Psoas muscle (tissue), 8 donors: ENCODE results near the gene SLC2A4RG. TPM values are rescaled to one million over a fixed set of nuclear protein-coding genes. Genes with fewer than 3 reads are reported as not detected.
A peak's percentile ranks its signal among the peaks of the same experiment; 100 is the strongest.

ENCODE experiments used
- ATAC-seq, 4 donors: fragments of 200-7000 bp; cut with Tn5 transposase; one replicate each; pipeline ENCODE4 v1.9.1; 2020; ENCODE audit warnings: moderate library complexity in 3 of 4, mild to moderate bottlenecking in 2 of 4
- DNase-seq, 2 donors: peaks; one replicate each; pipeline ENCODE4 v3.0.0-alpha.2; 2020
- H3K27ac ChIP-seq: fragments of 200-600 bp; one replicate; pipeline ENCODE4 v1.8.0; 2022
- H3K27me3 ChIP-seq, 3 donors: fragments of 200-600 bp in 1 of 3; one replicate each; pipeline versions ENCODE4 v1.6.1 to v1.8.0; 2013 to 2022; ENCODE audit warnings: low read length in 2 of 3, mild to moderate bottlenecking in 2 of 3, moderate library complexity in 1 of 3; ENCODE audit not compliant: insufficient read depth in 3 of 3
- H3K36me3 ChIP-seq, 2 donors: fragments of 200-600 bp in 1 of 2; one replicate each; pipeline versions ENCODE4 v1.6.1 to v1.8.0; 2013 to 2022; ENCODE audit warnings: low read depth in 1 of 2, mild to moderate bottlenecking in 1 of 2, moderate library complexity in 1 of 2; ENCODE audit not compliant: insufficient read depth in 1 of 2
- H3K4me1 ChIP-seq: fragments of 200-600 bp; one replicate; pipeline ENCODE4 v1.8.0; 2022
- H3K4me3 ChIP-seq: fragments of 200-600 bp; one replicate; pipeline ENCODE4 v1.8.0; 2022; ENCODE audit warnings: mild to moderate bottlenecking
- H3K9me3 ChIP-seq: fragments of 200-600 bp; one replicate; pipeline ENCODE4 v1.8.0; 2022
- WGBS, 3 donors: extraction: QIAGEN DNeasy Blood & Tissue Kit; methylation state at CpG; one replicate each; pipeline versions ENCODE4 v1.1.6 to v1.1.7; 2013; 5-methylcytosine and 5-hydroxymethylcytosine counted together
- intact Hi-C, 2 donors: fragments of 100-400 bp; cut with DNase I; formaldehyde crosslinking; loops; one replicate each; pipeline versions ENCODE4 v1.11.0 to v1.14.2; 2022
- polyA plus RNA-seq, 3 donors: library from polyadenylated mRNA; stranded (reverse); fragments of 200-250 nt; gene quantifications; one replicate each; pipeline ENCODE4 v1.2.3, GENCODE V29; 2013
- total RNA-seq, 4 donors: library from RNA; stranded (reverse); fragmentation: NEBNext Ultra II Directional in 2 of 4; extraction: Animal tissue kit (Norgen Biotek cat#: 25700) in 2 of 4; gene quantifications; one replicate each; pipeline versions ENCODE4 v1.2.1 to v1.2.4, GENCODE V29; 2021 to 2023
- TF ChIP-seq, protein P1 (sequence below): fragments of 200-600 bp; IDR thresholded peaks from one replicate; pipeline ENCODE4 v1.8.0; 2022; ENCODE audit warnings: antibody characterized with exemption
- donor health status: healthy with polysubstance abuse.
- donor health status: DM: no; HTN: no; CAD: no; lungs with moderate emphysema.
- donor health status: Bipolar disorder and iron deficiency.
- donor health status: healthy.
- donor health status: DM: yes; HTN: yes; CAD: no.
- donor health status: DM: no; HTN: no; CAD: no.
- donor health status: DM: no; HTN: no; CAD: no.
- donor health status: DM: yes; HTN: yes; CAD: no.

SLC2A4RG gene
- total and polyA plus RNA-seq, 7 donors = 27.1 to 79.1 (median 43.7) TPM

DNA sequence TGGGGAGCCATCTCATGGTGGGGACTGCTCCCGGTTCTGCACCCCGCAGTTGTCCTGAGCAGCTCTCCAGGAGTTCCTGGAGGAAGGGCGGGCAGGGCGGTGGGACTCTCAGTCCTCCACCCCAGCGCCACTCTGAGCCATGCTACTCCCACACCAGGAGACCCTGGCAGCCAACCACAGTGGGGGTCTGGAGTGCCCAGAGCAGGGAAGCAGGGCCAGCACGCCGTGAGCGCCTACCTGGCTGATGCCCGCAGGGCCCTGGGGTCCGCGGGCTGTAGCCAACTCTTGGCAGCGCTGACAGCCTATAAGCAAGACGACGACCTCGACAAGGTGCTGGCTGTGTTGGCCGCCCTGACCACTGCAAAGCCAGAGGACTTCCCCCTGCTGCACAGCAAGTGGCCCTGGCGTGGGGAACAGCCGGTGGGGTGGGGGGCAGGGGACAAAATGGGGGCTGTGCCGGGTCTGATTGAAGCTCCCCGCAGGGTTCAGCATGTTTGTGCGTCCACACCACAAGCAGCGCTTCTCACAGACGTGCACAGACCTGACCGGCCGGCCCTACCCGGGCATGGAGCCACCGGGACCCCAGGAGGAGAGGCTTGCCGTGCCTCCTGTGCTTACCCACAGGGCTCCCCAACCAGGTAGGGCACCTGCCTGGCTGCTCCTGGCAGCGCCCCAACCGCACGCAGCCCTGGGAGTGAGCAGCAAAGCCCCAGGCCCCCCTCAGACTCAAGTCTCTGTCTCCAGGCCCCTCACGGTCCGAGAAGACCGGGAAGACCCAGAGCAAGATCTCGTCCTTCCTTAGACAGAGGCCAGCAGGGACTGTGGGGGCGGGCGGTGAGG lies 44.8 kb upstream of the SLC2A4RG start:
- peak in 1 of 2 donors; percentile 55 for DNase-seq
- no peak overlapping the region for H3K27ac ChIP-seq

DNA sequence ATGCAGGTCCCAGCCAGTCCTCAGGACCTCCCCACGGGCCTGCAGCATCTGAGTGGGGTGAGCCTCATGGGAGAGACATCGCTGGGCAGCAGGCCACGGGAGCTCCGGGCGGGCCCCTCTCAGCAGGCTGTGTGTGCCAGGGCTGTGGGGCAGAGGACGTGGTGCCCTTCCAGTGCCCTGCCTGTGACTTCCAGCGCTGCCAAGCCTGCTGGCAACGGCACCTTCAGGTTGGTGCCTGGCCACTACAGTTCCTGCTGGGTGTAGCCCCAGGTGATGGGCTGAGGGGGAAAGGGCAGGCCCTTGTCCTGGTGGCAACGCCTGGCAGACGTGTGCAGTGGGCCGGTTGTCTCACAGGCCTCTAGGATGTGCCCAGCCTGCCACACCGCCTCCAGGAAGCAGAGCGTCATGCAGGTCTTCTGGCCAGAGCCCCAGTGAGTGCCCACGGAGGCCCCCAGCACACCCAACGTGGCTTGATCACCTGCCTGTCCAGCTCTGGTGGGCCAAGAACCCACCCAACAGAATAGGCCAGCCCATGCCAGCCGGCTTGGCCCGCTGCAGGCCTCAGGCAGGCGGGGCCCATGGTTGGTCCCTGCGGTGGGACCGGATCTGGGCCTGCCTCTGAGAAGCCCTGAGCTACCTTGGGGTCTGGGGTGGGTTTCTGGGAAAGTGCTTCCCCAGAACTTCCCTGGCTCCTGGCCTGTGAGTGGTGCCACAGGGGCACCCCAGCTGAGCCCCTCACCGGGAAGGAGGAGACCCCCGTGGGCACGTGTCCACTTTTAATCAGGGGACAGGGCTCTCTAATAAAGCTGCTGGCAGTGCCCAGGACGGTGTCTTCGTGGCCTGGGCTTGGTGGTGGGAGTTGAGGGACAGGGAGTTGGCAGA lies 43.9 kb upstream of the SLC2A4RG start:
- intact Hi-C loops = no loop called here
- ATAC-seq = peak in 1 of 4 donors; percentile 7
- TF ChIP-seq, protein P1, sequence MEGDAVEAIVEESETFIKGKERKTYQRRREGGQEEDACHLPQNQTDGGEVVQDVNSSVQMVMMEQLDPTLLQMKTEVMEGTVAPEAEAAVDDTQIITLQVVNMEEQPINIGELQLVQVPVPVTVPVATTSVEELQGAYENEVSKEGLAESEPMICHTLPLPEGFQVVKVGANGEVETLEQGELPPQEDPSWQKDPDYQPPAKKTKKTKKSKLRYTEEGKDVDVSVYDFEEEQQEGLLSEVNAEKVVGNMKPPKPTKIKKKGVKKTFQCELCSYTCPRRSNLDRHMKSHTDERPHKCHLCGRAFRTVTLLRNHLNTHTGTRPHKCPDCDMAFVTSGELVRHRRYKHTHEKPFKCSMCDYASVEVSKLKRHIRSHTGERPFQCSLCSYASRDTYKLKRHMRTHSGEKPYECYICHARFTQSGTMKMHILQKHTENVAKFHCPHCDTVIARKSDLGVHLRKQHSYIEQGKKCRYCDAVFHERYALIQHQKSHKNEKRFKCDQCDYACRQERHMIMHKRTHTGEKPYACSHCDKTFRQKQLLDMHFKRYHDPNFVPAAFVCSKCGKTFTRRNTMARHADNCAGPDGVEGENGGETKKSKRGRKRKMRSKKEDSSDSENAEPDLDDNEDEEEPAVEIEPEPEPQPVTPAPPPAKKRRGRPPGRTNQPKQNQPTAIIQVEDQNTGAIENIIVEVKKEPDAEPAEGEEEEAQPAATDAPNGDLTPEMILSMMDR = no peak
- Histone ChIP-seq H3K27me3 (no peaks in the 10 kb centered on the region), H3K4me1 (peaks cover 36% of the 10 kb centered on the region), H3K9me3 (no peaks in the 10 kb centered on the region), H3K36me3 (peaks cover 7 to 27% of the 10 kb centered on the region in 2 donors), H3K27ac (no peak overlapping the region), H3K4me3 (no peak overlapping the region)
- DNase-seq = peak in 1 of 2 donors; percentile 59
- 56 to 69% (median 60%) methylated on average over 24 to 25 of the region's 25 CpGs for WGBS, 3 donors

More for the DNA sequence above, 44.8 kb upstream of the SLC2A4RG start:
- Histone ChIP-seq H3K4me1 (peaks cover 34% of the 10 kb centered on the region), H3K9me3 (no peaks in the 10 kb centered on the region), H3K36me3 (peaks cover 4 to 20% of the 10 kb centered on the region in 2 donors), H3K4me3 (no peak overlapping the region), H3K27me3 (no peaks in the 10 kb centered on the region)
- 90 to 93% (median 91%) methylated on average over 31 to 37 of the region's 37 CpGs for WGBS, 3 donors
- intact Hi-C loops = no loop called here
- ATAC-seq = no peak
- TF ChIP-seq, protein P1 = no peak

DNA sequence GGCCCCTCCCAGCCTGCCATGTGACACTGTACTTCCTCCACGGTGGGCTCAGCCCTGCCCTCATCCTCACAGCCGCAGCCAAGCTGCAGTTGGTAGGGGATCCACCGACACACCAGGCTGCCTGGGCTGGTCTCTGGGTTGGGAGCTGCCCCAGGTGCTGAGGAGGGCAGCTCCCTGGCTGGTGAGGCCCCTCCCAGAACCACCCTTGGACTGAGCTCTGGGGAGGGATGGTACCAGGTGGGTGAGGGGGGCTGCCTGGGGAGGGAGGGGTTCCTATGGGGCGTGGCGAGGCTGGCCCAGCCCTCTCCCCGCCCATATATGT lies 43.3 kb upstream of the SLC2A4RG start:
- no peak for DNase-seq
- peak in 3 of 4 donors; percentile 3 to 13 (median 5) for ATAC-seq
- 34 to 43% (median 39%) methylated on average over 6 of the region's 6 CpGs for WGBS, 3 donors

DNA sequence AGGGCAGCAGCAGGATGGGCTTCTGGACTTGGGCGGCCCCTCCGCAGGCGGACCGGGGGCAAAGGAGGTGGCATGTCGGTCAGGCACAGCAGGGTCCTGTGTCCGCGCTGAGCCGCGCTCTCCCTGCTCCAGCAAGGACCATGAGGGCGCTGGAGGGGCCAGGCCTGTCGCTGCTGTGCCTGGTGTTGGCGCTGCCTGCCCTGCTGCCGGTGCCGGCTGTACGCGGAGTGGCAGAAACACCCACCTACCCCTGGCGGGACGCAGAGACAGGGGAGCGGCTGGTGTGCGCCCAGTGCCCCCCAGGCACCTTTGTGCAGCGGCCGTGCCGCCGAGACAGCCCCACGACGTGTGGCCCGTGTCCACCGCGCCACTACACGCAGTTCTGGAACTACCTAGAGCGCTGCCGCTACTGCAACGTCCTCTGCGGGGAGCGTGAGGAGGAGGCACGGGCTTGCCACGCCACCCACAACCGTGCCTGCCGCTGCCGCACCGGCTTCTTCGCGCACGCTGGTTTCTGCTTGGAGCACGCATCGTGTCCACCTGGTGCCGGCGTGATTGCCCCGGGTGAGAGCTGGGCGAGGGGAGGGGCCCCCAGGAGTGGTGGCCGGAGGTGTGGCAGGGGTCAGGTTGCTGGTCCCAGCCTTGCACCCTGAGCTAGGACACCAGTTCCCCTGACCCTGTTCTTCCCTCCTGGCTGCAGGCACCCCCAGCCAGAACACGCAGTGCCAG lies 42.8 kb upstream of the SLC2A4RG start, which contains the start of gene TNFRSF6B:
TNFRSF6B (plus strand) TSS at position 25 of the 729 bp plus-strand sequence; CDS start at position 141, 116 bp downstream.
- intact Hi-C loops = no loop called here
- H3K27me3 ChIP-seq = no peaks in the 10 kb centered on the region
- ATAC-seq (peak in 3 of 4 donors; percentile 1 to 15 (median 1)), DNase-seq (peak in 1 of 2 donors; percentile 59)
- H3K27ac ChIP-seq = no peak within 1 kb of the TSS
- peak within 1 kb of the TSS; percentile 18 for H3K4me3 ChIP-seq
- no peaks in the 10 kb centered on the region for H3K9me3 ChIP-seq
- 11 to 34% (median 21%) methylated on average over 47 to 52 of the region's 52 CpGs for WGBS, 3 donors
- peaks cover 36% of the 10 kb centered on the region for H3K4me1 ChIP-seq
- TF ChIP-seq, protein P1 = no peak
- peaks cover 7 to 27% of the 10 kb centered on the region in 2 donors for H3K36me3 ChIP-seq

More for the DNA sequence above, 43.3 kb upstream of the SLC2A4RG start:
- TF ChIP-seq, protein P1 = no peak
- H3K27ac ChIP-seq = no peak overlapping the region
- H3K27me3 ChIP-seq = no peaks in the 10 kb centered on the region
- peaks cover 7 to 27% of the 10 kb centered on the region in 2 donors for H3K36me3 ChIP-seq
- peaks cover 36% of the 10 kb centered on the region for H3K4me1 ChIP-seq
- no peaks in the 10 kb centered on the region for H3K9me3 ChIP-seq
- peak overlapping the region; percentile 18 for H3K4me3 ChIP-seq
- intact Hi-C loops = no loop called here
